Activated gamma-delta T cell treated with anti-CD3 and anti-CD28 coated beads, Interleukin-2, amount 50 U/mL, for 16 hours (primary cell): ENCODE results near the gene FLCN.

ENCODE experiments used
- DNase-seq: peaks from one replicate; pipeline ENCODE4 v3.0.0-alpha.2; 2020; ENCODE audit warnings: low read depth

FLCN gene

DNA sequence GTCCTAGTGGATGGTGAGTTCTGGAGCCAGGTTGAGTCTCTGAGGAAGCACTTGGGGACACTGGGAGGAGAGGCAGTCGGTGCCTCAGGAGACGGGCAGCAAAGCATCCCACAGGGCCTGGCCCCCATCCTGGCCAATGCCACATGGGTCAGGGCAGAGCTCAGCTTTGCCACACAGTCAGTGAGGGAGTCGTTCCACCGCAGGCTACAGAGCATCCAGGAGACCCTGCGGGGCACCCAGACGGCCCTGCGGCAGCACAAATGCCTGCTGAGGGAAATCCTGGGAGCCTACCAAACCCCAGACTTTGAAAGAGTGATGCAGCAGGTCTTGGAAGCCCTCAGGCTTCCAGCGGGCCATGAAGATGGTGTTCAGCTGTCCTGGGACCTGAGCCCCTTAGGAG is 70.5 kb downstream of the FLCN start:
- DNase-seq: no peak

DNA sequence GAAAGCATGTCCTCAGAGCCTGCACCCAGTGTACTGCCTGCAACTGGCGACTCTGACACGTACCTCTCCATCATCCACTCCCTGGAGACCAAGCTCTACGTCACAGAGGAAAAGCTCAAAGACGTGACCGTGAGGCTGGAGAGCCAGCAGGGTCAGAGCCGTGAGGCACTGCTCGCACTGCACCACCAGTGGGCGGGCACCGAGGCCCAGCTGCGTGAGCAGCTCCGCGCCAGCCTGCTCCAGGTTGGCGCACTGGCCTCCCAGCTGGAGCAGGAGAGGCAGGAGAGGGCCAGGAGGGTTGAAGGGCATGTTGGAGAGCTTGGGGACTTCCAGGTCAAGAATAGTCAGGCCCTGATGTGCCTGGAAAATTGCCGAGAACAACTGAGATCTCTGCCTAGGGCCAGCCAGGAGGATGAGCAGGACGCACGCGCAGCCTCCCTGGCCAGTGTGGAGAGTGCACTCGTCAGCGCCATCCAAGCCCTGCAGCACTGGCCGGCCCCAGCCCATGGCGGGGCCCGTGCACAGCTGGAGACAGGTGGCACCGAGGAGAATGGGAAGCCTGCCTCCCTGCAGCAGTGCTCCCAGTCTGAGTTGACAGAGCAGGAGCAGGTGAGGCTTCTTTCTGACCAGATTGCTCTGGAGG is 71.2 kb downstream of the FLCN start:
- no peak for DNase-seq

DNA sequence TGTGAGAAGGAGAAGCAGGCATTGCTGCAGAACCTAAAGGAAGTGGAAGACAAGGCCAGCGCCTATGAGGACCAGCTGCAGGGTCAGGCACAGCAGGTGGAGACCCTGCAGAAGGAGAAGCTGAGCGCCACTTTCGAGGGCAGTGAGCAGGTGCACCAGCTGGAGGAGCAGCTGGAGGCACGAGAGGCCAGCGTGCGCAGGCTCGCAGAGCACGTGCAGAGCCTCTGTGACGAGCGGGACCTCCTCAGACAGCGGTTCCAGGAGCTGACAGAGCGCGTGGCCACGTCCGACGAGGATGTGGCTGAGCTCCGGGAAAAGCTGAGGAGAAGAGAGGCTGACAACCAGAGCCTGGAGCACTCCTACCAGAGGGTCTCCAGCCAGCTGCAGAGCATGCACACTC is 72.3 kb downstream of the FLCN start:
- no peak for DNase-seq

DNA sequence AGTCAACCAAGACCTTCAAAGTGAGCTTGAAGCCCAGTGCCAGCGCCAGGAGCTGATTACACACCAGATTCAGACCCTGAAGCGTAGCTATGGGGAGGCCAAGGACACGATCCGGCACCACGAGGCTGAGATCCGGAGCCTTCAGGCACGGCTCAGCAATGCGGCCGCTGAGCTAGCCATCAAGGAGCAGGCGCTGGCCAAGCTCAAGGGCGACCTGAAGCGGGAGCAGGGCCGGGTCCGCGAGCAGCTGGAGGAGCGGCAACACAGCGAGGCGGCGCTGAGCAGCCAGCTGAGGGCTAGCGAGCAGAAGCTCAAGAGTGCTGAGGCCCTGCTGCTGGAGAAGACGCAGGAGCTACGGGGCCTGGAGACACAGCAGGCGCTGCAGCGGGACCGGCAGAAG is 72.8 kb downstream of the FLCN start:
- DNase-seq: no peak
